NB4 (cell line): ENCODE data around the gene ZER1.

Experiments used
- CTCF ChIP-seq: IDR thresholded peaks from one replicate; pipeline ENCODE4 v1.5.1; 2012; ENCODE audit warnings: low read depth, low read length
- MAX ChIP-seq: IDR thresholded peaks from 2 replicates; pipeline ENCODE4 v1.6.1; 2011; ENCODE audit warnings: low read depth, low read length
- MYC ChIP-seq: IDR thresholded peaks from 2 replicates; pipeline ENCODE4 v1.6.1; 2011; ENCODE audit warnings: low read depth, low read length
- POLR2A ChIP-seq: IDR thresholded peaks from 2 replicates; pipeline ENCODE4 v1.6.1; 2011; ENCODE audit warnings: mild to moderate bottlenecking; ENCODE audit not compliant: insufficient read length; ENCODE audit errors: extremely low read depth

GRCh38 chr9:128819716-128820664 is 48.3 kb upstream of the ZER1 start:
- no peak for TF ChIP-seq CTCF
- TF ChIP-seq POLR2A = no peak
- no peak for TF ChIP-seq MYC
- TF ChIP-seq MAX = no peak
